H1 (cell line): ENCODE measurements around the gene PIBF1. TPM values are rescaled to one million over a fixed set of nuclear protein-coding genes. Genes with fewer than 3 reads are reported as not detected.
"Not testable (repeated sequence)": the region's sequence is repeated elsewhere in the genome, so short reads cannot be mapped to it uniquely, and the experiment has no call there.

Experiments
- CTCF ChIA-PET: fragments of 300-600 bp; sonication (Branson Sonifier 250); formaldehyde crosslinking; loops from one replicate; lab custom pipeline; 2021; ENCODE audit not compliant: partially characterized antibody; lab: Charles Lee
- POLR2A ChIA-PET: fragments of 300-600 bp; sonication (Branson Sonifier 250); formaldehyde crosslinking; loops from one replicate; lab custom pipeline; 2021; ENCODE audit warnings: inconsistent platforms; ENCODE audit not compliant: partially characterized antibody; lab: Charles Lee
- DNase-seq, 2 experiments: peaks; one replicate each; pipeline versions ENCODE4 v3.0.0 to v3.0.0-alpha.2; 2010 to 2022; ENCODE audit warnings: low spot score in 2 of 2, low read depth in 1 of 2, mixed read lengths in 1 of 2
- FAIRE-seq: peaks from 2 replicates; lab custom pipeline; 2011; peaks lifted over from hg19 to GRCh38; lab: Jason Lieb, UNC
- H2AFZ ChIP-seq: 2 replicates; pipeline ENCODE4 v1.8.1; 2012; ENCODE audit warnings: low read length, inconsistent platforms
- H2AK5ac ChIP-seq: 2 replicates; pipeline ENCODE4 v1.6.1; 2013; ENCODE audit warnings: low read depth, low read length
- H2BK120ac ChIP-seq: replicated peaks from 2 replicates; pipeline ENCODE3; 2013; ENCODE audit warnings: low read depth, low read length, inconsistent platforms
- H2BK12ac ChIP-seq: 2 replicates; pipeline ENCODE4 v1.6.1; 2013; ENCODE audit warnings: low read depth, low read length
- H2BK15ac ChIP-seq: 2 replicates; pipeline ENCODE4 v1.6.1; 2013; ENCODE audit warnings: low read length
- H2BK20ac ChIP-seq: 2 replicates; pipeline ENCODE4 v1.6.1; 2013; ENCODE audit warnings: low read length
- H2BK5ac ChIP-seq: 2 replicates; pipeline ENCODE4 v1.6.1; 2013; ENCODE audit warnings: low read depth, low read length
- H3K14ac ChIP-seq: 2 replicates; pipeline ENCODE4 v1.6.1; 2013; ENCODE audit warnings: inconsistent platforms; ENCODE audit not compliant: insufficient read length
- H3K18ac ChIP-seq: 2 replicates; pipeline ENCODE4 v1.6.1; 2013; ENCODE audit warnings: low read length; ENCODE audit errors: extremely low read depth
- H3K23ac ChIP-seq: 2 replicates; pipeline ENCODE4 v1.6.1; 2013; ENCODE audit warnings: inconsistent platforms; ENCODE audit not compliant: insufficient read length
- H3K23me2 ChIP-seq: 2 replicates; pipeline ENCODE4 v1.6.1; 2013; ENCODE audit warnings: low read depth, low read length
- H3K27ac ChIP-seq: 2 replicates; pipeline ENCODE4 v1.6.1; 2011; ENCODE audit warnings: low read depth, low read length, inconsistent platforms
- H3K27me3 ChIP-seq, 4 experiments: replicated peaks in 1 of 4; 1 replicate in 1 of 4; 2 replicates in 3 of 4; pipeline versions ENCODE4 v1.6.1 to v1.8.1; 2011 to 2013; ENCODE audit warnings: low read length in 3 of 4, mild to moderate bottlenecking in 3 of 4, inconsistent platforms in 2 of 4, mixed read lengths in 2 of 4, moderate library complexity in 1 of 4; ENCODE audit not compliant: control insufficient read depth in 3 of 4, insufficient read depth in 3 of 4; ENCODE audit errors: extremely low read depth in 1 of 4
- H3K36me3 ChIP-seq, 4 experiments: 2 replicates each; pipeline versions ENCODE4 v1.6.1 to v1.8.1; 2011 to 2013; ENCODE audit warnings: mild to moderate bottlenecking in 4 of 4, low read length in 3 of 4, moderate library complexity in 2 of 4, control low read depth in 1 of 4, inconsistent platforms in 1 of 4; ENCODE audit not compliant: insufficient read depth in 4 of 4, control insufficient read depth in 2 of 4
- H3K4ac ChIP-seq: replicated peaks from 2 replicates; pipeline ENCODE3; 2013; ENCODE audit warnings: low read length, low read depth, mixed read lengths, inconsistent platforms; ENCODE audit not compliant: insufficient read length
- H3K4me1 ChIP-seq, 4 experiments: replicated peaks in 1 of 4; 1 replicate in 1 of 4; 2 replicates in 3 of 4; pipeline versions ENCODE4 v1.6.1 to v1.8.1; 2011 to 2013; ENCODE audit warnings: low read length in 3 of 4, inconsistent platforms in 2 of 4, mixed read lengths in 1 of 4; ENCODE audit not compliant: insufficient read depth in 4 of 4, control insufficient read depth in 3 of 4
- H3K4me2 ChIP-seq, 2 experiments: 2 replicates each; pipeline versions ENCODE4 v1.6.1 to v1.8.1; 2011 to 2013; ENCODE audit warnings: low read depth in 2 of 2, low read length in 2 of 2, control low read depth in 1 of 2, inconsistent platforms in 1 of 2, mild to moderate bottlenecking in 1 of 2; ENCODE audit not compliant: insufficient read depth in 1 of 2
- H3K4me3 ChIP-seq, 4 experiments: fragments of 200-600, 300-600 bp in 1 of 4; sonication (generic), shearing (Covaris generic), sonication (Bioruptor Twin) in 1 of 4; 2 replicates each; pipeline versions ENCODE4 v1.5.1 to v1.8.1; 2011 to 2016; ENCODE audit warnings: low read length in 4 of 4, low read depth in 3 of 4, control low read depth in 2 of 4, inconsistent platforms in 2 of 4, mild to moderate bottlenecking in 2 of 4, mixed read lengths in 1 of 4, moderate library complexity in 1 of 4; ENCODE audit not compliant: insufficient read depth in 2 of 4; ENCODE audit errors: extremely low read depth in 1 of 4
- H3K56ac ChIP-seq: replicated peaks from 2 replicates; pipeline ENCODE3; 2013; ENCODE audit warnings: low read depth, mild to moderate bottlenecking, mixed read lengths, low read length, inconsistent platforms; ENCODE audit not compliant: insufficient read length
- H3K79me1 ChIP-seq: 2 replicates; pipeline ENCODE4 v1.6.1; 2013; ENCODE audit warnings: low read depth, low read length, control low read depth
- H3K79me2 ChIP-seq, 2 experiments: 2 replicates each; pipeline versions ENCODE4 v1.6.1 to v1.8.1; 2012 to 2013; ENCODE audit warnings: low read length in 2 of 2, mild to moderate bottlenecking in 2 of 2, inconsistent platforms in 1 of 2; ENCODE audit not compliant: insufficient read depth in 2 of 2, control insufficient read depth in 1 of 2
- H3K9ac ChIP-seq, 4 experiments: replicated peaks in 1 of 4; 1 replicate in 1 of 4; 2 replicates in 3 of 4; pipeline versions ENCODE4 v1.6.1 to v1.8.1; 2011 to 2013; ENCODE audit warnings: low read depth in 3 of 4, low read length in 3 of 4, control low read depth in 2 of 4, mild to moderate bottlenecking in 2 of 4, moderate library complexity in 2 of 4, inconsistent platforms in 1 of 4; ENCODE audit errors: extremely low read depth in 1 of 4
- H3K9me3 ChIP-seq, 2 experiments: 2 replicates each; pipeline versions ENCODE4 v1.6.1 to v1.8.1; 2012 to 2013; ENCODE audit warnings: mild to moderate bottlenecking in 2 of 2, moderate library complexity in 2 of 2, control low read depth in 1 of 2, inconsistent platforms in 1 of 2, low read depth in 1 of 2, low read length in 1 of 2, mixed read lengths in 1 of 2; ENCODE audit not compliant: insufficient read depth in 2 of 2
- H4K20me1 ChIP-seq, 2 experiments: replicated peaks in 1 of 2; 2 replicates each; pipeline versions ENCODE3 to v1.8.1; 2011 to 2013; ENCODE audit warnings: inconsistent platforms in 2 of 2, low read length in 2 of 2, mild to moderate bottlenecking in 1 of 2; ENCODE audit not compliant: insufficient read depth in 2 of 2, control insufficient read depth in 1 of 2
- H4K5ac ChIP-seq: 2 replicates; pipeline ENCODE4 v1.6.1; 2013; ENCODE audit warnings: low read length, low read depth, mixed read lengths, inconsistent platforms; ENCODE audit not compliant: insufficient read length
- H4K8ac ChIP-seq: 2 replicates; pipeline ENCODE4 v1.8.0; 2013; ENCODE audit warnings: mild to moderate bottlenecking, moderate library complexity, low read length, inconsistent platforms; ENCODE audit not compliant: insufficient read depth; ENCODE audit errors: extremely low read depth
- H4K91ac ChIP-seq: replicated peaks from 2 replicates; pipeline ENCODE3; 2013; ENCODE audit warnings: low read length, mixed read lengths, inconsistent platforms; ENCODE audit not compliant: insufficient read length
- WGBS, 2 experiments: shearing (Covaris generic) in 1 of 2; methylation state at CpG; one replicate each; pipeline versions ENCODE4 v1.1.6 to v1.1.7; 2013 to 2015; ENCODE audit warnings: low lambda C conversion rate in 2 of 2, mixed read lengths in 2 of 2, inconsistent platforms in 1 of 2, low coverage in 1 of 2, missing lambda C conversion rate in 1 of 2; ENCODE audit not compliant: insufficient replicate concordance in 2 of 2, insufficient coverage in 1 of 2, insufficient read length in 1 of 2; ENCODE audit errors: extremely low coverage in 1 of 2, missing lambda C conversion rate in 1 of 2; 5-methylcytosine and 5-hydroxymethylcytosine counted together
- polyA plus RNA-seq, 7 experiments: library from polyadenylated mRNA; depleted of rRNA in 3 of 7; stranded (reverse) in 5 of 7; unstranded in 2 of 7; fragments of >200 nt in 5 of 7; fragments of 200-250 nt in 2 of 7; gene quantifications; 1 replicate in 5 of 7; 2 replicates in 1 of 7; 4 replicates in 1 of 7; pipeline versions ENCODE4 v1.2.1 to v1.2.3, GENCODE V29; 2011 to 2013; ENCODE audit warnings: missing spikeins in 2 of 7, mixed read lengths in 2 of 7
- total RNA-seq: library from RNA; stranded (reverse); fragmentation: NEBNext Ultra II Directional; extraction: Animal tissue kit (Norgen Biotek cat#: 25700); gene quantifications from 2 replicates; pipeline ENCODE4 v1.2.1, GENCODE V29; 2021

PIBF1 gene
- total and polyA plus RNA-seq, 2 of the 8 experiments (the other 6 are each of a cell fraction or from before 2014, with no cell fraction given), result 1.1 to 13.2 TPM

DNA sequence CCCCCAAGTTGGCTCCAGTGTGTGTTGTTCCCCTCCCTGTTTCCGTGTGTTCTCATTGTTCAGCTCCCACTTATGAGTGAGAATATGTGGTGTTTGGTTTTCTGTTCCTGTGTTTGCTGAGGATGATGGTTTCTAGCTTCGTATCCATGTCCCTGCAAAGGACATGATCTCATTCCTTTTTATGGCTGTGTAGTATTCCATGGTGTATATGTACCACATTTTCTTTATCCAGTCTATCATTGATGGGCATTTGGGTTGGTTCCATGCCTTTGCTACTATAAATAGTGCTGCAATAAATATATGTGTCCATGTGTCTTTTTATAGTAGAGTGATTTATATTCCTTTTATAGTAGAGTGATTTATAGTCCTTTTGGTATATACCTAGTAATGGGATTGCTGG is 63.2 kb downstream of the PIBF1 start:
- DNase-seq, H2BK15ac ChIP-seq, H3K4me3 ChIP-seq, H2BK120ac ChIP-seq, POLR2A ChIA-PET, H3K56ac ChIP-seq, H3K18ac ChIP-seq, H2AFZ ChIP-seq, H3K27me3 ChIP-seq, FAIRE-seq, H3K4ac ChIP-seq, H2BK20ac ChIP-seq, H2BK12ac ChIP-seq, H3K27ac ChIP-seq, H3K4me1 ChIP-seq, H3K23me2 ChIP-seq, H4K91ac ChIP-seq, H4K8ac ChIP-seq, H3K9me3 ChIP-seq, H3K14ac ChIP-seq, H3K79me2 ChIP-seq, H4K20me1 ChIP-seq, H2BK5ac ChIP-seq, H3K23ac ChIP-seq, H3K79me1 ChIP-seq, H4K5ac ChIP-seq, H3K4me2 ChIP-seq, H3K36me3 ChIP-seq, H3K9ac ChIP-seq, H2AK5ac ChIP-seq: not testable (repeated sequence)
- CTCF ChIA-PET, result interaction anchor here (0.6 kb wide), 1 partner anchor 219 kb away, joined by 3 read pairs; no protein-coding TSS in a partner anchor
- 90% methylated on average over 2 of the region's 2 CpGs; no CpG with 5 or more reads in 1 of the 2 experiments for WGBS, 2 experiments
